Activated naive CD8-positive, alpha-beta T cell treated with anti-CD3 and anti-CD28 coated beads for 36 hours (primary cell): ENCODE measurements around the gene PPP2R2C. TPM values are rescaled to one million over a fixed set of nuclear protein-coding genes. Genes with fewer than 3 reads are reported as not detected.

Experiments
- DNase-seq: peaks from one replicate; pipeline ENCODE4 v3.0.0; 2021
- H3K27ac Mint-ChIP-seq: one replicate; pipeline ENCODE4 v1.8.0; 2022; ENCODE audit warnings: mild to moderate bottlenecking, moderate library complexity, mixed read lengths
- H3K27me3 Mint-ChIP-seq: one replicate; pipeline ENCODE4 v1.8.0; 2022; ENCODE audit warnings: mild to moderate bottlenecking, mixed read lengths
- H3K36me3 Mint-ChIP-seq: one replicate; pipeline ENCODE4 v1.8.0; 2021; ENCODE audit warnings: mild to moderate bottlenecking, mixed read lengths
- H3K4me1 Mint-ChIP-seq: one replicate; pipeline ENCODE4 v1.8.0; 2021; ENCODE audit warnings: mixed read lengths
- H3K4me3 Mint-ChIP-seq: one replicate; pipeline ENCODE4 v1.8.0; 2022; ENCODE audit warnings: mild to moderate bottlenecking, moderate library complexity, mixed read lengths
- H3K9me3 Mint-ChIP-seq: one replicate; pipeline ENCODE4 v1.8.0; 2022; ENCODE audit warnings: mixed read lengths
- total RNA-seq, 2 experiments: library from RNA; stranded (reverse); gene quantifications; one replicate each; pipeline ENCODE4 v1.2.3, GENCODE V29; 2021

PPP2R2C gene
- total RNA-seq, 2 experiments from 2014 or later, result not detected

DNA sequence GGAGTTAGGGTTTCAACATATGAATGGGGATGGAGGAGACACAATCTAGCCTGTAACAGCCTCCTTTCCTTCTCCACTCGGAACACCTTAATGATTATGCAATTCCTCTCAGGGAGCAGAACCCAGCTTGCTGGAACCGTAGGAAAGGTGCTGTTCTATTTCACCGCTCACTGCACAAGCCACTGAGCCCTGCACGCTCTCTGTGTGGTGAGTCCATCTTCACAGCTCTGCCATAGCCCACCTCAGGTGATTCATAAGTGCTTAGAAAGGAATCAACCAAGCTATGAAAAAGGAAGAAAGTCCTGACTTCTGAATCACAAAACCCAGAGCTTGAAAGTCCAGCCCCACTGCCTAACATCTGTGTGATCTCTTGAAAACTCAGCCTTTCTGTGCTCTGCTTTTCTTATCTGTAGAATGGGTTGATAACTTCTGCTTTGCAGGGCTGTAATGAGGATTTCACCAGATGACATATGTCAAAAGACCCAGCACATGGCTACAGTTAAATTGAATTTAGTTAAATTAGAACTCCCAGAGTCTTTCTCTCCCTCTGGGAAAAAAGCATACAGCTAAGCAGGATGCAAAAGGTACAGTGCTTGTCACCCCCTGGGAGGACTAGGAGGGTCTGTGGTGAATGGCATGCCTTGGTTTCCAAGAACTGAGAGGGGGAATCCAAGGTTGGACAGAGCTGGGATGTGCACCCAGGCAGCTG lies 111.2 kb downstream of the PPP2R2C start:
- Mint-ChIP-seq H3K36me3 (no peaks in the 10 kb centered on the region), H3K4me3 (no peak overlapping the region), H3K27ac (no peak overlapping the region), H3K9me3 (peaks cover 2% of the 10 kb centered on the region), H3K27me3 (peaks cover 15% of the 10 kb centered on the region), H3K4me1 (no peaks in the 10 kb centered on the region)
- DNase-seq, result no peak

DNA sequence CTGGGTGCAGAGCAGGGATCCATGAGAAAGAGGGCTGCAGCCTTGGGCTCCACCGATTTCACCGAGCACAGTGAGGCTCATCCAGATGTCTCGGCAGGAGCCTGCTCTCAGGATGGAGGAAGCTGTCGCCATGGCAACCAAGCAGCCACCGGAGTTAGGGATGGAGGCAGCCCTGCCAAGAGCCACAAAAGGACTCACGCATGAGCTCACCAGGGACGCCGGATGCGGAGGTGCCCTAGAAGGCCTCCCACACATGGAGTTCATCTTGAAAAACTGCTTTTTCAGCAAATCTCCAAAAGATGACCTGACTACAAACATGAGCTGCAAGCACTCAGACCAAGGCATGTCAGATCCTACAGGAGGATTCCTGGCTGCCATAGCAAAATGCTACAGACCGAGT lies 112.0 kb downstream of the PPP2R2C start:
- no peak for DNase-seq
- Mint-ChIP-seq H3K4me3 (no peak overlapping the region), H3K27ac (no peak overlapping the region), H3K9me3 (peaks cover 2% of the 10 kb centered on the region), H3K27me3 (peaks cover 15% of the 10 kb centered on the region), H3K4me1 (no peaks in the 10 kb centered on the region), H3K36me3 (no peaks in the 10 kb centered on the region)

DNA sequence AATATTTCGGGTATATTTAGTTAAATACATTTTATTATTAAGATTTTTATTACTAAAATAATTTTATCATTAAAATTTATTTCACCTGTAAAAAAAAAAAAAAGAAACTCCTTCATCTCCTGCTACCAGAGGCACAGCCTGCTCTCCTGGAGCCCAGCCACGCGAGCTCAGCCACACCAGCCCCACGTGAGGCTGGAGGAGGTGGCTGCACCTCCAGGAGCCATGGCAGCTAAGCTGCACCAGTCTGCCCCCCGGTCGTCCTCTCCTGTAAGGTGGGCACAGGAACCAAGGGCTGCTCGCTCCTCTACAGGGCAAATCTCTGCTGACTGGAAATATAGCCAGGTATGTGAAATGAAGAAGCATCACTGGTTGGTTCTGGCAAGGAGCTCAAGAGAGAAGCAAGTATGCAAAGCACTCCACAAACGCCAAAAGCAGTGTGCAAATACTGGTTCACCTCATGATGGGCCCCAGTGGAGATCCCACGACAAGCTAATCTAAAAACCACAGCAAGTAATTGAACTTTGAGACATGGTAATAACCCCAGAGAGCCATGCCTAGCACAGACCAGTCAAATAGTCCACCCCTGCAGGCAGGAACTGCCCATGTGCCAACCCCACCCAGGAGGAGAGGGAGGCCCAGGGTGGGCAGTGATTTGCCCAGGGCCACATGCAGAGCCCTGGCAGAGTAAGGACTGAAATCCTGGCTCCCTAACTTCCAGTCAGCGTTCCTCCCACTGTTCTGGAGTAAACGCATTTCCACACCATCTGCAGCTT lies 112.7 kb downstream of the PPP2R2C start:
- no peaks in the 10 kb centered on the region for H3K36me3 Mint-ChIP-seq
- DNase-seq, result no peak
- no peak overlapping the region for H3K27ac Mint-ChIP-seq
- no peaks in the 10 kb centered on the region for H3K4me1 Mint-ChIP-seq
- no peak overlapping the region for H3K4me3 Mint-ChIP-seq
- peaks cover 21% of the 10 kb centered on the region for H3K27me3 Mint-ChIP-seq
- peaks cover 2% of the 10 kb centered on the region for H3K9me3 Mint-ChIP-seq

DNA sequence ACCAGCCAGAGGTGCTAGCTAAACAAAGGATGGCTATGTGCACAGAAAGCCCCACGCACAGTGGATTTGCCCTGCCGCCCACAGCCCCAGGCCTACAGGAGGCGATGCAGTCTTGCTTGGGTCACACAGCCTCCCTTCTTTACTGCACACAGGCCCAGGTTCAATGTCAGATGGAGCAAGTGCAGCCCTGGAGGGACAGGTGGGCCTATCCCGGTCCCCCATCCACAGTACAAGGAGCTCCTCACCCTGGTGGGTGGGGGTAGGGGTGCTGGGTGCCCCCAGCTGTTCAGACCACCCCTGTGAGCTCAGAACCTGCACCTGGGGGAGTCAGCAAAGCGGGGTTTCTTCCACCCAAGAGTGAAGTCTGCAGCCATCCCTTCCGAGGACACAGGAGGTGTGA lies 114.9 kb downstream of the PPP2R2C start:
- Mint-ChIP-seq H3K4me1 (no peaks in the 10 kb centered on the region), H3K4me3 (no peak overlapping the region), H3K36me3 (no peaks in the 10 kb centered on the region), H3K27ac (no peak overlapping the region), H3K27me3 (peaks cover 34% of the 10 kb centered on the region), H3K9me3 (peaks cover 2% of the 10 kb centered on the region)
- DNase-seq, result no peak

DNA sequence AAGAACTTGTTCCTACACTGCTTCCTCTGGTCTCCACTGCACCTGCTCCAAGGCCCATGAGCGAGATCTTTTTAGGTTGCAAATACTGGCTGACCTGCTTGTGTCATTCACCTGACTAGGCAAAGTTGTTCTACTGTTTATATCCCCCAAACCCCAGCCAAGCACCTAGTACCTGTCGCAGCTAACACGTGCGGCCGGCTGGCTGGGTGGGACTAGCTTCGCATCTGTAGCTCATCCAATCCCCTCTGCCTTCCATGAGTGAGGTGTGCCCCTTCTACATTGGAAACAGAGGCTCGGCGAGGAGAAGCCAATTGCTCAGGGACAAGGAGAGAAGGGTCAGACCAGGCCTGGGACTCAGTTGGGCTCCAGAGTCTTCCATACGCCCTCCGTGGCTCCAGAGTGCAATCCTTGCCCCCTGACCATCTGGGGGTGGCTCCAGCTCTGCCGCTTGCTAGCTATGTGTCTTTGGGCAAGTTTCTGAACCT lies 116.3 kb downstream of the PPP2R2C start:
- no peak for DNase-seq
- Mint-ChIP-seq H3K36me3 (no peaks in the 10 kb centered on the region), H3K27ac (no peak overlapping the region), H3K9me3 (peaks cover 2% of the 10 kb centered on the region), H3K27me3 (peaks cover 29% of the 10 kb centered on the region), H3K4me1 (no peaks in the 10 kb centered on the region), H3K4me3 (no peak overlapping the region)

DNA sequence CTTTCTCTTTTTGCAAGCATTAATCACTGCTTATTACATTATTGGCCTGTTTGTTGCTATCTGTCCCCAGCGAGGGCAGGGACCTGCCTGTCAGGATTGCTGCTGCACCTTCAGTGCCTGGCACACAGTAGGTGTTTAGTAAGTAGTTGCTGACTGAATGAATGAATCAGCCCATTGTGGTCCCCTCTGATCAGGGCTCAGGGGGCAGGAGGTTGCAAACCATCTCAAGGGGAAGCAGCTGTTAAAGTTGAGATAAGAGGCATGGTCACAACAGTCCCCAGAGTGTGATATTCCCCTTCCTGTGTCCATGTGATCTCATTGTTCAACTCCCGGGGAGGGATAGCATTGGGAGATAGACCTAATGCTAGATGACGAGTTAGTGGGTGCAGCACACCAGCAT lies 117.4 kb downstream of the PPP2R2C start:
- peaks cover 2% of the 10 kb centered on the region for H3K9me3 Mint-ChIP-seq
- no peak for DNase-seq
- H3K36me3 Mint-ChIP-seq, result no peaks in the 10 kb centered on the region
- H3K4me3 Mint-ChIP-seq, result no peak overlapping the region
- H3K27ac Mint-ChIP-seq, result no peak overlapping the region
- H3K27me3 Mint-ChIP-seq, result peaks cover 29% of the 10 kb centered on the region
- H3K4me1 Mint-ChIP-seq, result no peaks in the 10 kb centered on the region

DNA sequence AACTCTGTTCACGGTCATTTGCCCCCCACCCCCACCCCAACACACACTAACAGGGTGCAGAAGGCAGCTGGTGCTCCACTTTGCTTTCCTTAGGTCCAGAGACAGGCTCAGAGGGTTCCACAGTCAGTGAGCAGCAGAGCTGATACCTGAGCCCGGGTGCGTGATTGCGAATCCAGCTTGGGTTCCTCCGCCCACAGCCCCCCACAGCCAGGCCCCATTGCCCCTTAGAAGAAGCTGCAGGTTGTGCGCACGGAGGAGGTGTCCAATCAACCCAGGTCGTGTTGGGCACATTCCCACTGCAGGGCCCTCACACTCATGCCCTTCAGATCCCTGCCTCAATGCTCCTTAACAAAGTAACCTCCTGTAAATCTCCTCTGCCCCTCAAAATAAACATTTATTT lies 117.8 kb downstream of the PPP2R2C start:
- Mint-ChIP-seq H3K4me3 (no peak overlapping the region), H3K36me3 (no peaks in the 10 kb centered on the region), H3K4me1 (no peaks in the 10 kb centered on the region), H3K27me3 (peaks cover 29% of the 10 kb centered on the region), H3K27ac (no peak overlapping the region), H3K9me3 (peaks cover 2% of the 10 kb centered on the region)
- DNase-seq, result no peak

DNA sequence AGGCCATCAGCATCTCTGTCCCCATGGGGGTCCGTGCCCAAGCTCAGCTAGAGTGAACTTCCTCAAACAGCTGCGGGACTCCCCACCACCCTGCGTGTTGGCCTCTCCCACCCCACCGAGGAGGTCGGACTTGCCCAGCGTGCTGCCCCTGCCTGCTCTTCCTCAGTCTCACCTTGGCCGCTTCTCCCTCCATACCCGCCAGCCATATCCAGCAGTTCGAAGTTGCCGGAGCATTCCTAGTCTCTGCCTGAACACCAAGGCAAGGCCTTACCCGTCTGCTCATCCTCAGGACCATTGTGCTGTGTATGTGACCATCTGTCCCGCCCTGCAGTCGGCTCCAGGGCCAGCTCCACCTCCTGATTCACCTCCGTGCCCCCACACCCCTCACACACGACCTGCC lies 118.3 kb downstream of the PPP2R2C start:
- DNase-seq, result no peak
- Mint-ChIP-seq H3K27ac (no peak overlapping the region), H3K27me3 (peaks cover 29% of the 10 kb centered on the region), H3K4me1 (no peaks in the 10 kb centered on the region), H3K36me3 (no peaks in the 10 kb centered on the region), H3K4me3 (no peak overlapping the region), H3K9me3 (peaks cover 2% of the 10 kb centered on the region)

DNA sequence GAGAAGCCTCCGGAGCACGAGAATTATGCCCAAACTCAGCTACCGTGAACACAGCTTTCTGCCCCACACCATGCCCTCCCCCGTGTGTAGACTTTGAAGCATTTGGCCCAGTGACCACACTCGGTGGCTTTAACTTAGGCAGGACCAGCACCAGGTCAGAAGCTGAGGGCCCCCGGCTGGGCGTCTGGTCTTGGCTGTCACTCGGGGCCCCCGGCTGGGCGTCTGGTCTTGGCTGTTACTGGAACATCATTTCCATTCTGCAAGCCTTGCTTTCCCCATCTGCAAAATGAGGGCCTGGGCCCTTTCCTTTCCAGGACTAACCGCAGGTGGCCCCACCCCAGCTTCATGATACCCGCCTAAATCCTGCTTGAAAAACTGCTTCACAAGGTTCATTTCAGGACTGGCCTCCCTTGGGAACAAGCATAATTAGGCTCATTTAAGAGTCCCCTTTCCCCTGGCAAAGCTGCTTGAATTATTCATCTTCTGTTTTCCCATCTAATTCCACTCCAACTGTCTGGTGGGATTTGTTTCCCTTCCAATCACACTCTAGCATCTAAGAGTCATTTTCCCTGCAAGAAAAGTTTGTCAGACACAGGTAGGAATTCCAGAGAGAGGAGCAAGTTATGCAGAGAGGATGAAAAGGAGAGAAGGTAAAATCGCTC lies 120.3 kb downstream of the PPP2R2C start:
- Mint-ChIP-seq H3K4me3 (no peak overlapping the region), H3K4me1 (no peaks in the 10 kb centered on the region), H3K27ac (no peak overlapping the region), H3K9me3 (no peaks in the 10 kb centered on the region), H3K27me3 (peaks cover 27% of the 10 kb centered on the region), H3K36me3 (no peaks in the 10 kb centered on the region)
- no peak for DNase-seq

DNA sequence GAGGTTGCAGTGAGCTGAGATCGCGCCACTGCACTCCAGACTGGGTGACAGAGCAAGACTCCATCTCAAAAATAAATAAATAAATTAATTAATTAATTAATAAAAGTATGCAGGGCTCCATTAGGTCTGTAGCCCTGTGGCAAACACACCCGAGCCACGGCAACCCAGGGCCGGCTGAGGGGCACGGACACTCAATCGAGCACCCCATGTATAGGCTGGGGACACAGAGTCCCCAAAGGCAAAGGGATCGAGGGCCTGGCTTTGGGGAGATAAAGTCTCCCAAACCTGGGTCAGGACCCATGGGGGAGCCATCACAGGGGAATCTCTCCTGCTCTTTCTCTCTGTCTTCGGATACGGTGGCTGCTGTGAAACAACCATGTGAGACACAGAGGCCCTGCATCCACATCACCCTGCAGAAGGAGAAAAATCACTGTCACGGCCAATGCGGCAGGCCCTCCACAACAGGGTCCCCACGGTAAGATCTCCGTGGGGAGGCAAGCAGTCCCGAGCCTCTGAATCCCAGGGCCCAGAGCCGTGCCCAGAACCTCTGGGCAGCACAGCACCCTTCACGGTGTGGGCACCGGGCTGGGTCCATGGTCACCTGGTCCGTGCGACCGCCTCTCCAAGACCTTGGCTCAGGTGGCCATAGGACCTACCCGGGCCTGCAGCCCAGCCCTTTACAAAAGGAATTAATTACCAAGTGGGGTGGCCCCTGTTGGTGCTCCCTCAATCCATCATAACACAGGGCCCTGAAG lies 121.0 kb downstream of the PPP2R2C start:
- Mint-ChIP-seq H3K27ac (no peak overlapping the region), H3K36me3 (no peaks in the 10 kb centered on the region), H3K9me3 (no peaks in the 10 kb centered on the region)

DNA sequence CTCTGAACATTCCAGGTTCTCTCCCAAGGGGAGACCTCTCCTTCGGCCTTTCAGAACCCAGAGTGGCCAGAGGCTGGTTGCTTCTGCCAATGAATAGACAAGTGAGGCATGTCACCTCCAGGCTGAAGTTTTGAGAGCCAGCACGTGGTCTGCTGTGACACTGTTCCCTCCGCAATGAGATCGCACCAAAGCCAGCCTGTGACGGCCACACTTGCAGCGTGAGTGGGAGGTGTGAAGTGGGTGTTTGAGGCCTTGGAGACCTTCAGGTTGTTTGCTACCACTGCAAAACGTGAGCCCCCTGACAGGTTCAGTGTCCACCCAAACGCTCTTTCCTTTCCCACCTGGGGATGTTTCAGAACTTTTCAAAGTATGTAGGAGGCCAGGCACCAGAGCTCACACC lies 121.8 kb downstream of the PPP2R2C start:
- Mint-ChIP-seq H3K9me3 (no peaks in the 10 kb centered on the region), H3K4me1 (no peaks in the 10 kb centered on the region), H3K27ac (no peak overlapping the region), H3K36me3 (no peaks in the 10 kb centered on the region), H3K27me3 (peaks cover 27% of the 10 kb centered on the region), H3K4me3 (no peak overlapping the region)
- DNase-seq, result no peak

More for the DNA sequence above, 121.0 kb downstream of the PPP2R2C start:
- no peak for DNase-seq
- Mint-ChIP-seq H3K4me3 (no peak overlapping the region), H3K4me1 (no peaks in the 10 kb centered on the region), H3K27me3 (peaks cover 27% of the 10 kb centered on the region)

DNA sequence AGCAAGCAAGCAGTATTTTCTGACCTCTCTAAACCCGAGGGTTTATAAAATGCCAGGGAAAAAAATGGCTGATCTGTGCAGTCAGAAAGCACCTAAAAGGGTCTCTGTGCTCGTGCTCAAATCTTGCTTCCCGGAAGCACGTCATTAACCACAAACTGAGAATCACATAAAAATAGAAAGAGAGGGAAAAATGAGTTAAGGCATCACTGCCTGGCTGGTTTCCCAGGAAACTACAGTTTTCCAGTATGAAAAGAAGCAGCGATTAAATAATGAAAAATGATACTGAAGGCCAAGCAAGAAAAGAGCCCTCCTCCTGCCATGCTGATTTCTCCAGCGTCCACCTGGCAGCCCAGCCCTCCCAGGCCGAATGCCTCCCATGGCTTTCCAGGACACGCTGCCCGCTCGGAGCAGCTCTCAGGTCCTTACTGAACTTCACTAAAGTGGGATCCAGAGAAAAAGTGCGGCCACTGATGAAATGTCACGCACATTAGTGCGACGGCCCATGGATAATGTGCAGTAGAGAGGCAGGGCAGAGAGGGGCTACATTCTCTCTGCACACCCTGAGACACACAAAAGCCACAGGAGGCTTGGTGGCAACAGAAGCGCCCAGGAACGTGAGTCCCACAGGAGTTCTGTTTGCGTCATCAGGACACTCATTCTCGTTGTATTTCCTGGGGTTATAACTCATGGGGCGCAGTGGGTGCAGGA lies 122.4 kb downstream of the PPP2R2C start:
- no peaks in the 10 kb centered on the region for H3K36me3 Mint-ChIP-seq
- H3K9me3 Mint-ChIP-seq, result no peaks in the 10 kb centered on the region
- no peak overlapping the region for H3K4me3 Mint-ChIP-seq
- H3K27ac Mint-ChIP-seq, result no peak overlapping the region
- H3K27me3 Mint-ChIP-seq, result peaks cover 25% of the 10 kb centered on the region
- no peaks in the 10 kb centered on the region for H3K4me1 Mint-ChIP-seq
- no peak for DNase-seq

DNA sequence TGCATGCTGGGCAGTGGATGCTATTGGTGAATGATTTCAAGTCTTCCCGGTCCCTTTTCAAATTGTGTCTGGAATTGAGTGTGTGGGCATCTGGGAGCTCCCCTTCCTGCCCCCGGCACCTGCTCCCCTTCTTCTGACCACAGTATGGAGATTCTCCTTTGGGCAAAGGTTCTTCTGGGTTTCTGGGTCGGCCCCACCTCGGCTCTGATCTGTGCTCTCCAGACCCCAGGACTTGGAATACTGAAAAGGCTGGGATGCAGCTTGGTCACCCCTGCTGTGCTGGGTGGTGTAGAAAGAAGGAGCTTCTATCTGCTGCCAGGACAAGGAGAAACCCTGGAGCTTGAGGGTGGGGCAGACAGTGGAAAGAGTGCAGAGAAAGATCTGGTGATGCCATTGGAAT lies 124.0 kb downstream of the PPP2R2C start:
- DNase-seq, result no peak
- no peaks in the 10 kb centered on the region for H3K4me1 Mint-ChIP-seq
- no peak overlapping the region for H3K4me3 Mint-ChIP-seq
- peaks cover 13% of the 10 kb centered on the region for H3K27me3 Mint-ChIP-seq
- H3K27ac Mint-ChIP-seq, result no peak overlapping the region
- no peaks in the 10 kb centered on the region for H3K36me3 Mint-ChIP-seq
- no peaks in the 10 kb centered on the region for H3K9me3 Mint-ChIP-seq

DNA sequence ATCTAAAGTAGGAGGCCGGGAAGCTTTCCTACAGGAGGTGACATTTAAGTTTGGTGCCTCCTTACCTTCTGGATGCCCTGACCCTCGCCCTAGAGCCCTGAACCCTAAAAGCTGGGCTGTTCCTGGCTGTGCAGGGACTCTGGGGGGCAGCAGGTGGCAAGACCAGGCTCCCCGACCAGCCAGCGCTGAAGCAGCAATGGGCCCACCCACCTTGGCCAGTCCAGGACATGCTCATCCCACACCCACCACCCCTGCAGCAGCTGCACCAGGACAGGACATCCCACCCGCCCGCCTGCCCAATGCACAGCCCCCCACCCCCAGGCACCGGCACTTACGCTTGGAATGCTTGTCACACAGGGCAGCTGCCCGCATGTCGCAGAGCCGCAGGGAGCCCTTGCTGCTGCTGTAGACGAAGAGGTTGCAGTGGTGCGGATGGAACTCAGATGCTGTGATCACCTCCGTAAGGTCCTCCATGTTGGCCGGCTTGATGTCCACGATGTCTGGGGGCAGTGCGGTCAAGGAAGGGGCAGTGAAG lies 124.8 kb downstream of the PPP2R2C start:
- H3K27me3 Mint-ChIP-seq, result peaks cover 9% of the 10 kb centered on the region
- no peaks in the 10 kb centered on the region for H3K36me3 Mint-ChIP-seq
- no peaks in the 10 kb centered on the region for H3K9me3 Mint-ChIP-seq
- H3K4me3 Mint-ChIP-seq, result no peak overlapping the region
- no peak for DNase-seq
- no peak overlapping the region for H3K27ac Mint-ChIP-seq
- H3K4me1 Mint-ChIP-seq, result no peaks in the 10 kb centered on the region
